K562 (cell line): ENCODE results near the gene CHD2. TPM values are rescaled to one million over a fixed set of nuclear protein-coding genes. Genes with fewer than 3 reads are reported as not detected.

Experiments
- ATAC-seq: fragments of 200-7000 bp; cut with Tn5 transposase; 3 replicates; pipeline ENCODE4 v1.9.1; 2020; ENCODE audit warnings: moderate library complexity
- BruUV-seq: library from RNA; stranded (reverse); fragments of 400-500 nt; replicated peaks from 2 replicates; lab custom pipeline; 2021; lab: Mats Ljungman, UMichigan
- CTCF ChIA-PET: fragments of 300-600 bp; formaldehyde crosslinking; extraction: SDS; loops from one replicate; lab custom pipeline; 2021; ENCODE audit warnings: low intra/inter-chr PET ratio; lab: Yijun Ruan, JAX
- POLR2A ChIA-PET: fragments of 300-600, 350-650 bp; sonication (Branson Sonifier 250); formaldehyde crosslinking; extraction: SDS; loops from one replicate; lab custom pipeline; 2021; ENCODE audit warnings: antibody characterized with exemption, inconsistent platforms; lab: Yijun Ruan, JAX
- DNase-seq, 4 experiments: peaks; one replicate each; pipeline versions ENCODE4 v3.0.0 to v3.0.0-alpha.2; 2011 to 2018; ENCODE audit warnings: low spot score in 3 of 4, mixed read lengths in 3 of 4; ENCODE audit errors: extremely low read depth in 1 of 4
- FAIRE-seq: peaks from 2 replicates; lab custom pipeline; 2011; peaks lifted over from hg19 to GRCh38; lab: Jason Lieb, UNC
- H2AFZ ChIP-seq: 2 replicates; pipeline ENCODE4 v1.6.0; 2011; ENCODE audit warnings: low read depth, low read length, control low read depth, inconsistent platforms
- H3K27ac ChIP-seq: fragments of 200-600 bp; 3 replicates; pipeline ENCODE4 v1.8.0; 2011; ENCODE audit warnings: low read depth, mild to moderate bottlenecking, control low read depth, inconsistent platforms, low read length, moderate library complexity, mixed read lengths; ENCODE audit errors: extremely low read depth
- H3K27me3 ChIP-seq, 2 experiments: fragments of 300-600 bp in 1 of 2; 2 replicates in 1 of 2; 3 replicates in 1 of 2; pipeline versions ENCODE4 v1.6.0 to v1.8.0; 2011; ENCODE audit warnings: inconsistent platforms in 2 of 2, low read length in 2 of 2, mild to moderate bottlenecking in 1 of 2, mixed read lengths in 1 of 2, moderate library complexity in 1 of 2; ENCODE audit not compliant: control insufficient read depth in 2 of 2, insufficient read depth in 2 of 2
- H3K36me3 ChIP-seq: fragments of 300-600 bp; 3 replicates; pipeline ENCODE4 v1.8.0; 2011; ENCODE audit warnings: mild to moderate bottlenecking, low read length, inconsistent platforms; ENCODE audit not compliant: control insufficient read depth, insufficient read depth
- H3K4me1 ChIP-seq, 2 experiments: fragments of 200-600 bp in 1 of 2; replicated peaks in 1 of 2; 2 replicates in 1 of 2; 3 replicates in 1 of 2; pipeline versions ENCODE4 v1.5.1 to v1.8.0; 2011; ENCODE audit warnings: inconsistent platforms in 2 of 2, low read length in 2 of 2, mild to moderate bottlenecking in 1 of 2, mixed read lengths in 1 of 2, moderate library complexity in 1 of 2; ENCODE audit not compliant: control insufficient read depth in 2 of 2, insufficient read depth in 2 of 2
- H3K4me2 ChIP-seq: 2 replicates; pipeline ENCODE4 v1.6.1; 2011; ENCODE audit warnings: low read length, control low read depth, inconsistent platforms, mixed read lengths; ENCODE audit not compliant: insufficient read depth
- H3K4me3 ChIP-seq: fragments of 200-600 bp; sonication (generic), shearing (Covaris generic); 2 replicates; pipeline ENCODE4 v1.5.1; 2016; ENCODE audit warnings: control low read depth, inconsistent platforms
- H3K79me2 ChIP-seq: fragments of 200-600 bp; 3 replicates; pipeline ENCODE4 v1.8.0; 2011; ENCODE audit warnings: low read length, inconsistent platforms; ENCODE audit not compliant: control insufficient read depth, insufficient read depth
- H3K9ac ChIP-seq, 2 experiments: 2 replicates each; pipeline versions ENCODE4 v1.6.0 to v1.6.1; 2011; ENCODE audit warnings: low read depth in 2 of 2, low read length in 2 of 2, control low read depth in 1 of 2, inconsistent platforms in 1 of 2, mild to moderate bottlenecking in 1 of 2, mixed read lengths in 1 of 2; ENCODE audit not compliant: insufficient read depth in 1 of 2
- H3K9me1 ChIP-seq: one replicate; pipeline ENCODE4 v1.6.0; 2011; ENCODE audit warnings: inconsistent platforms, mild to moderate bottlenecking, low read length, moderate library complexity; ENCODE audit not compliant: control insufficient read depth, insufficient read depth
- H3K9me3 ChIP-seq: replicated peaks from 2 replicates; pipeline ENCODE4 v1.5.1; 2011; ENCODE audit warnings: low read depth, low read length, inconsistent platforms; ENCODE audit not compliant: control insufficient read depth, insufficient read depth
- H4K20me1 ChIP-seq: replicated peaks from 2 replicates; pipeline ENCODE4 v1.6.1; 2011; ENCODE audit warnings: low read length, inconsistent platforms, mixed read lengths; ENCODE audit not compliant: control insufficient read depth, insufficient read depth
- POLR2B ChIP-seq: fragments of 450-650 bp; IDR thresholded peaks from 2 replicates; pipeline ENCODE4 v1.6.1; 2018; ENCODE audit warnings: low read depth; ENCODE audit not compliant: partially characterized antibody
- PPARD ChIP-seq: fragments of 250-450 bp; sonication (Bioruptor Pico); IDR thresholded peaks from 2 replicates; pipeline ENCODE4 v1.8.0; 2022; ENCODE audit warnings: inconsistent platforms, mild to moderate bottlenecking, moderate library complexity
- PTTG1 ChIP-seq: fragments of 450-650 bp; IDR thresholded peaks from 2 replicates; pipeline ENCODE4 v1.6.1; 2016; ENCODE audit warnings: low read depth, mild to moderate bottlenecking, missing genetic modification characterization, missing compliant biosample characterization
- TCF3 ChIP-seq: sonication (generic); formaldehyde crosslinking; IDR thresholded peaks from 2 replicates; pipeline ENCODE4 v1.4.0; 2020; ENCODE audit warnings: mild to moderate bottlenecking, missing genetic modification reagents
- TEAD2 ChIP-seq: fragments of 450-650 bp; IDR thresholded peaks from 2 replicates; pipeline ENCODE4 v1.6.1; 2016; ENCODE audit warnings: missing genetic modification characterization, control low read depth, missing compliant biosample characterization
- TSC22D4 ChIP-seq: fragments of 450-650 bp; IDR thresholded peaks from 2 replicates; pipeline ENCODE4 v1.6.1; 2016; ENCODE audit warnings: missing genetic modification characterization, missing biosample characterization, control low read depth
- ZNF253 ChIP-seq: fragments of 250-450 bp; sonication (Bioruptor Pico); conservative IDR thresholded peaks from 2 replicates; pipeline ENCODE4 v1.6.1; 2021; ENCODE audit warnings: mild to moderate bottlenecking
- WGBS: fragments of 100-300 bp; shearing (Covaris generic); methylation state at CpG from one replicate; pipeline ENCODE4 v1.1.6; 2016; ENCODE audit warnings: low coverage, mixed read lengths; ENCODE audit not compliant: insufficient coverage; ENCODE audit errors: missing lambda C conversion rate; 5-methylcytosine and 5-hydroxymethylcytosine counted together
- in situ Hi-C: fragments of 300-500 bp; cut with MboI; formaldehyde crosslinking; loops from 4 replicates; pipeline ENCODE4 v1.15.0; 2018; ENCODE audit warnings: inconsistent platforms, mixed read lengths
- intact Hi-C: fragments of 100-400 bp; cut with micrococcal nuclease; formaldehyde crosslinking; loops from 2 replicates; pipeline ENCODE4 v1.14.2; 2022
- polyA plus RNA-seq, 8 experiments: library from polyadenylated mRNA; depleted of rRNA in 4 of 8; stranded (reverse) in 5 of 8; unstranded in 3 of 8; fragments of >200 nt; fragmentation: Nextera tagmentation in 2 of 8; fragmentation: Illumina TruSeq in 1 of 8; extraction: Ambion mirVana in 2 of 8; extraction: Trizol in 1 of 8; gene quantifications; 2 replicates each; pipeline versions ENCODE4 v1.2.1 to v1.2.3, GENCODE V29; 2011 to 2014; ENCODE audit warnings: inconsistent platforms in 1 of 8, missing spikeins in 1 of 8
- total RNA-seq, 7 experiments: library from RNA; depleted of rRNA in 6 of 7; stranded (reverse); fragments of >200 nt in 6 of 7; fragmentation: Illumina TruSeq in 2 of 7; extraction: Trizol in 2 of 7; gene quantifications; 2 replicates each; pipeline versions ENCODE4 v1.2.1 to v1.2.3, GENCODE V29; 2011 to 2021; ENCODE audit warnings: low replicate concordance in 1 of 7
- TF ChIP-seq, protein P1 (sequence below): sonication (generic); formaldehyde crosslinking; IDR thresholded peaks from 2 replicates; pipeline ENCODE4 v1.8.0; 2023; ENCODE audit warnings: missing genetic modification reagents, mild to moderate bottlenecking, borderline replicate concordance
- TF ChIP-seq, protein P2 (sequence below): fragments of 450-650 bp; IDR thresholded peaks from 2 replicates; pipeline ENCODE4 v1.6.1; 2016

The CHD2 gene
- total and polyA plus RNA-seq, 9 of the 15 experiments (the other 6 are each of a cell fraction or from before 2014, with no cell fraction given): 38.9 to 70.8 (median 56.2) TPM

DNA sequence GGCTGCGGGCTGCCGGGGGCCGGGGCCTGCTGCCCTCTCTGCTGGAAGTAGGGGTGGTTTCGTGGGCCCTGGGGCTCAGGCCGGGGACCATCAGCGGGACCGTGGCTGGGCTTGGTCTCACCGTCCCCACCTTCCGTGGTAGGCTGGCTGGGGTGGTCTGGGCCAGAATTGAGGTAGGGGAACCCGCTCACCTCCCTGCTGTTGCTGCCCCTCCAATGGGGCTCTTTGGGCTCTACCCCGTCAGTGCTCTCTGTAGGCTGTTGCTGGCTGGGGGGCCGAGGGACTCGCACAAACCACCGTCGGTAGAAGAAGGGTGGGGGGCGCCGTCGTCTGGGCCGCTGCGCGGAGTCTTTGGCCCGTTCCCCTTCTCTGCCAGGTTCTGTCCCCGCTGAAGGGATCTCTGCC, 165.5 kb downstream of the CHD2 start (continued):
- no peak for TF ChIP-seq TCF3 (CRISPR knock-in tag)
- no peak for TF ChIP-seq ZNF253 (CRISPR knock-in tag)
- TF ChIP-seq PTTG1 (tag): no peak
- no peak for TF ChIP-seq POLR2B
- TF ChIP-seq TSC22D4 (tag): no peak
- TF ChIP-seq, all 486 proteins: peak for 0

DNA sequence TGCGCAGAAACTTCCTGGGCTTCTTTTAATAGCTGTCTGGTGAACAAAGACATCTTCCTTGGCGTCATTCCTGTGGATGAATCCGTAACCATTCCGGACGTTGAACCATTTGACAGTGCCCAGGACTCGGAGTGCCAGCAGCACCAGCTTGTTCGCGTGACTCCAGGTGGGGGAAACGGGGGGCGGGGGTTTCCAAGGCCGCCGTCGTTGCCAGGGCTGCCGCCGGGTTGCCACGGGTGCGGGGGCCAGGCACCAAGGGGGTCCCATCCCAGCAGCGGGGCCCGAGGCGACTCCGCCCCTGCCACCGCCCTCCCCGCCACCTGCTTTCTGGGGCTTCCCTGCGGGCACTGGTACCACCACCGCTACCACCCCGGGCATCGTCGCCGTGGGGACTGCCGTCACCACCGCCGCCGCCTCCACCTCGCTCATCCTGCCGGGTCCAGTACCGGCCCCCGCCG, 166.1 kb downstream of the CHD2 start:
- no peaks in the 10 kb centered on the region for H3K9me3 ChIP-seq
- FAIRE-seq: no peak
- TF ChIP-seq, protein P1, sequence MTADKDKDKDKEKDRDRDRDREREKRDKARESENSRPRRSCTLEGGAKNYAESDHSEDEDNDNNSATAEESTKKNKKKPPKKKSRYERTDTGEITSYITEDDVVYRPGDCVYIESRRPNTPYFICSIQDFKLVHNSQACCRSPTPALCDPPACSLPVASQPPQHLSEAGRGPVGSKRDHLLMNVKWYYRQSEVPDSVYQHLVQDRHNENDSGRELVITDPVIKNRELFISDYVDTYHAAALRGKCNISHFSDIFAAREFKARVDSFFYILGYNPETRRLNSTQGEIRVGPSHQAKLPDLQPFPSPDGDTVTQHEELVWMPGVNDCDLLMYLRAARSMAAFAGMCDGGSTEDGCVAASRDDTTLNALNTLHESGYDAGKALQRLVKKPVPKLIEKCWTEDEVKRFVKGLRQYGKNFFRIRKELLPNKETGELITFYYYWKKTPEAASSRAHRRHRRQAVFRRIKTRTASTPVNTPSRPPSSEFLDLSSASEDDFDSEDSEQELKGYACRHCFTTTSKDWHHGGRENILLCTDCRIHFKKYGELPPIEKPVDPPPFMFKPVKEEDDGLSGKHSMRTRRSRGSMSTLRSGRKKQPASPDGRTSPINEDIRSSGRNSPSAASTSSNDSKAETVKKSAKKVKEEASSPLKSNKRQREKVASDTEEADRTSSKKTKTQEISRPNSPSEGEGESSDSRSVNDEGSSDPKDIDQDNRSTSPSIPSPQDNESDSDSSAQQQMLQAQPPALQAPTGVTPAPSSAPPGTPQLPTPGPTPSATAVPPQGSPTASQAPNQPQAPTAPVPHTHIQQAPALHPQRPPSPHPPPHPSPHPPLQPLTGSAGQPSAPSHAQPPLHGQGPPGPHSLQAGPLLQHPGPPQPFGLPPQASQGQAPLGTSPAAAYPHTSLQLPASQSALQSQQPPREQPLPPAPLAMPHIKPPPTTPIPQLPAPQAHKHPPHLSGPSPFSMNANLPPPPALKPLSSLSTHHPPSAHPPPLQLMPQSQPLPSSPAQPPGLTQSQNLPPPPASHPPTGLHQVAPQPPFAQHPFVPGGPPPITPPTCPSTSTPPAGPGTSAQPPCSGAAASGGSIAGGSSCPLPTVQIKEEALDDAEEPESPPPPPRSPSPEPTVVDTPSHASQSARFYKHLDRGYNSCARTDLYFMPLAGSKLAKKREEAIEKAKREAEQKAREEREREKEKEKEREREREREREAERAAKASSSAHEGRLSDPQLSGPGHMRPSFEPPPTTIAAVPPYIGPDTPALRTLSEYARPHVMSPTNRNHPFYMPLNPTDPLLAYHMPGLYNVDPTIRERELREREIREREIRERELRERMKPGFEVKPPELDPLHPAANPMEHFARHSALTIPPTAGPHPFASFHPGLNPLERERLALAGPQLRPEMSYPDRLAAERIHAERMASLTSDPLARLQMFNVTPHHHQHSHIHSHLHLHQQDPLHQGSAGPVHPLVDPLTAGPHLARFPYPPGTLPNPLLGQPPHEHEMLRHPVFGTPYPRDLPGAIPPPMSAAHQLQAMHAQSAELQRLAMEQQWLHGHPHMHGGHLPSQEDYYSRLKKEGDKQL (CRISPR knock-in tag): no peak
- TF ChIP-seq, protein P2, sequence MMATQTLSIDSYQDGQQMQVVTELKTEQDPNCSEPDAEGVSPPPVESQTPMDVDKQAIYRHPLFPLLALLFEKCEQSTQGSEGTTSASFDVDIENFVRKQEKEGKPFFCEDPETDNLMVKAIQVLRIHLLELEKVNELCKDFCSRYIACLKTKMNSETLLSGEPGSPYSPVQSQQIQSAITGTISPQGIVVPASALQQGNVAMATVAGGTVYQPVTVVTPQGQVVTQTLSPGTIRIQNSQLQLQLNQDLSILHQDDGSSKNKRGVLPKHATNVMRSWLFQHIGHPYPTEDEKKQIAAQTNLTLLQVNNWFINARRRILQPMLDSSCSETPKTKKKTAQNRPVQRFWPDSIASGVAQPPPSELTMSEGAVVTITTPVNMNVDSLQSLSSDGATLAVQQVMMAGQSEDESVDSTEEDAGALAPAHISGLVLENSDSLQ: no peak
- TF ChIP-seq TEAD2 (no peak), PPARD (CRISPR knock-in tag) (no peak)
- ChIA-PET CTCF (interaction anchor here (0.6 kb wide), 1 partner anchor 258 kb away, joined by 4 read pairs; no protein-coding TSS in a partner anchor), POLR2A (no interaction called here)
- in situ Hi-C loops (no loop called here), intact Hi-C loops (no loop called here)
- no peaks in the 10 kb centered on the region for H3K36me3 ChIP-seq
- peaks cover 67 to 68% of the 10 kb centered on the region in 2 experiments for H3K27me3 ChIP-seq
- no TSS peak for BruUV-seq
- no peak overlapping the region for H3K27ac ChIP-seq
- H4K20me1 ChIP-seq: 0 out of 2 replicates have a peak, but pooled peaks cover 2% of the 10 kb centered on the region
- H3K9ac ChIP-seq: no peak overlapping the region
- no peak overlapping the region for H2AFZ ChIP-seq
- DNase-seq: no peak
- H3K79me2 ChIP-seq: no peaks in the 10 kb centered on the region
- 4% methylated on average over 30 of the region's 38 CpGs for WGBS
- no peak overlapping the region for H3K4me2 ChIP-seq
- H3K4me1 ChIP-seq: peaks cover 0 to 3% of the 10 kb centered on the region in 2 experiments; a peak in 1 of 5 replicates
- no peak overlapping the region for H3K4me3 ChIP-seq
- H3K9me1 ChIP-seq: no peaks in the 10 kb centered on the region
- ATAC-seq: no peak
